ENCODE measurements around the gene CCDC117.
"Not testable (repeated sequence)": the region's sequence is repeated elsewhere in the genome, so short reads cannot be mapped to it uniquely, and the experiment has no call there.

Gene CCDC117

GRCh38 chr22:28772633-28773460 is at the start of gene CCDC117:
CCDC117 (plus strand) TSS chr22:28772695; CDS start chr22:28772850, 155 bp downstream.
- Histone ChIP-seq H3K4me1 (ENCODE audit: control insufficient read depth, insufficient read depth, low read length) (no peaks in the 10 kb centered on the region), H3K9ac (ENCODE audit: low read depth, low read length) (peak within 1 kb of the TSS; percentile 84), H3K4me3 (ENCODE audit: low read depth, low read length) (peak within 1 kb of the TSS; percentile 74), H3K9me3 (ENCODE audit: control insufficient read depth, insufficient read depth, low read length) (no peaks in the 10 kb centered on the region), H3K36me3 (ENCODE audit: control insufficient read depth, insufficient read depth, low read length) (peaks cover 9% of the 10 kb centered on the region), H3K27me3 (ENCODE audit: control insufficient read depth, insufficient read depth, low read length) (no peaks in the 10 kb centered on the region)

- H3K4me3 ChIP-seq (ENCODE audit: low read depth, low read length): no peak overlapping the region
- H3K4me1 ChIP-seq (ENCODE audit: control insufficient read depth, insufficient read depth, low read length): no peaks in the 10 kb centered on the region
- no peak overlapping the region for H3K9ac ChIP-seq (ENCODE audit: low read depth, low read length)
- H3K27me3 ChIP-seq (ENCODE audit: control insufficient read depth, insufficient read depth, low read length): no peaks in the 10 kb centered on the region
- H3K36me3 ChIP-seq (ENCODE audit: control insufficient read depth, insufficient read depth, low read length): peaks cover 12% of the 10 kb centered on the region
- H3K9me3 ChIP-seq (ENCODE audit: control insufficient read depth, insufficient read depth, low read length): no peaks in the 10 kb centered on the region
These were observed 44.5 kb upstream of the CCDC117 start for GRCh38 chr22:28728002-28728401.

- Histone ChIP-seq H3K27me3 (ENCODE audit: control insufficient read depth, insufficient read depth, low read length) (no peaks in the 10 kb centered on the region), H3K4me1 (ENCODE audit: control insufficient read depth, insufficient read depth, low read length) (no peaks in the 10 kb centered on the region), H3K9ac (ENCODE audit: low read depth, low read length) (no peak overlapping the region), H3K36me3 (ENCODE audit: control insufficient read depth, insufficient read depth, low read length) (peaks cover 10% of the 10 kb centered on the region), H3K4me3 (ENCODE audit: low read depth, low read length) (no peak overlapping the region), H3K9me3 (ENCODE audit: control insufficient read depth, insufficient read depth, low read length) (no peaks in the 10 kb centered on the region)
These were observed 43.7 kb upstream of the CCDC117 start for GRCh38 chr22:28728621-28729313.

- H3K4me1 ChIP-seq (ENCODE audit: control insufficient read depth, insufficient read depth, low read length): peaks cover 7% of the 10 kb centered on the region
- no peaks in the 10 kb centered on the region for H3K9me3 ChIP-seq (ENCODE audit: control insufficient read depth, insufficient read depth, low read length)
- H3K36me3 ChIP-seq (ENCODE audit: control insufficient read depth, insufficient read depth, low read length): peaks cover 9% of the 10 kb centered on the region
- H3K27me3 ChIP-seq (ENCODE audit: control insufficient read depth, insufficient read depth, low read length): no peaks in the 10 kb centered on the region
- H3K9ac ChIP-seq (ENCODE audit: low read depth, low read length): no peak overlapping the region
- H3K4me3 ChIP-seq (ENCODE audit: low read depth, low read length): no peak overlapping the region
These were observed 42.3 kb upstream of the CCDC117 start for GRCh38 chr22:28730179-28730578.

DNA sequence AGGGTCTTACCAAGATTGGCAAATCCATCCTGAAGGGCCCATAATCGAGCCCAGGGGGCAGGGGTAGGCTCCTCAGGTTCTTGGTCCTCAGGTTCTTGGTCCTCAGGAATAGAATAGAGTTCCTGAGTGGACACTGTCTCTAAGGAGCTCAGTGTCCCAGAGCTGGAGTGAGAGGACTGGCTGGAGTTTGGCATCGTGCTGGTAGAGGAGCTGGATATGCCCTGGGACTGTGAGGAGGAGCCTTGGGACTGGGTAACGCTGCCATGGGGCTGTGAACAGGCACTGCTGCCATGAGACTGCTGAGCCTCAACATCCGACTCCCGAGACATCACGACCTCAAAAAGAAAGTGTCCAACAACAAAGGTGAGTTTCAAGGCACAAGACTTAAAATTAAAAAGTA is 38.1 kb upstream of the CCDC117 start:
- no peak overlapping the region for H3K4me3 ChIP-seq (ENCODE audit: low read depth, low read length)
- no peaks in the 10 kb centered on the region for H3K36me3 ChIP-seq (ENCODE audit: control insufficient read depth, insufficient read depth, low read length)
- H3K9me3 ChIP-seq (ENCODE audit: control insufficient read depth, insufficient read depth, low read length): no peaks in the 10 kb centered on the region
- H3K4me1 ChIP-seq (ENCODE audit: control insufficient read depth, insufficient read depth, low read length): peaks cover 19% of the 10 kb centered on the region
- H3K9ac ChIP-seq (ENCODE audit: low read depth, low read length): no peak overlapping the region
- H3K27me3 ChIP-seq (ENCODE audit: control insufficient read depth, insufficient read depth, low read length): no peaks in the 10 kb centered on the region

- H3K9ac ChIP-seq (ENCODE audit: low read depth, low read length): peak overlapping the region; percentile 70
- peaks cover 19% of the 10 kb centered on the region for H3K4me1 ChIP-seq (ENCODE audit: control insufficient read depth, insufficient read depth, low read length)
- H3K4me3 ChIP-seq (ENCODE audit: low read depth, low read length): no peak overlapping the region
- no peaks in the 10 kb centered on the region for H3K36me3 ChIP-seq (ENCODE audit: control insufficient read depth, insufficient read depth, low read length)
- no peaks in the 10 kb centered on the region for H3K27me3 ChIP-seq (ENCODE audit: control insufficient read depth, insufficient read depth, low read length)
- no peaks in the 10 kb centered on the region for H3K9me3 ChIP-seq (ENCODE audit: control insufficient read depth, insufficient read depth, low read length)
These were observed 36.0 kb upstream of the CCDC117 start for GRCh38 chr22:28736301-28737155.

- Histone ChIP-seq H3K27me3 (ENCODE audit: control insufficient read depth, insufficient read depth, low read length) (no peaks in the 10 kb centered on the region), H3K9ac (ENCODE audit: low read depth, low read length) (no peak overlapping the region), H3K4me3 (ENCODE audit: low read depth, low read length) (no peak overlapping the region), H3K36me3 (ENCODE audit: control insufficient read depth, insufficient read depth, low read length) (no peaks in the 10 kb centered on the region), H3K9me3 (ENCODE audit: control insufficient read depth, insufficient read depth, low read length) (no peaks in the 10 kb centered on the region), H3K4me1 (ENCODE audit: control insufficient read depth, insufficient read depth, low read length) (peaks cover 19% of the 10 kb centered on the region)
These were observed 34.8 kb upstream of the CCDC117 start for GRCh38 chr22:28737701-28738100.

DNA sequence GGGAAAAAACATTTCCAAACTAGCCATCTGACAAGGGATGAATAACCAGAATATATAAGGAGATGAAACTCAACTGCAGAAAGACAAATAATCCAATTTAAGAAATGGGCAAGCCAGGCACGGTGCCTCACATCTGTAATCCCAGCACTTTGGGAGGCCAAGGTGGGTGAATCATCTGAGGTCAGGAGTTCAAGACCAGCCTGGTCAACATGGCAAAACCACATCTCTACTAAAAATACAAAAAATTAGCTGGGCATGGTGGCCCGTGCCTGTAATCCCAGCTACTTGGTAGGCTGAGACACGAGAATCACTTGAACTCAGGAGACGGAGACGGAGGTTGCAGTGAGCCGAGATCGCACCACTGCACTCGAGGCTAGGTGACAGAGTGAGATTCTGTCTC is 33.6 kb upstream of the CCDC117 start:
- not testable (repeated sequence) for H3K36me3 ChIP-seq (ENCODE audit: control insufficient read depth, insufficient read depth, low read length); H3K9me3 ChIP-seq (ENCODE audit: control insufficient read depth, insufficient read depth, low read length); H3K9ac ChIP-seq (ENCODE audit: low read depth, low read length); H3K27me3 ChIP-seq (ENCODE audit: control insufficient read depth, insufficient read depth, low read length); H3K4me3 ChIP-seq (ENCODE audit: low read depth, low read length)
- H3K4me1 ChIP-seq (ENCODE audit: control insufficient read depth, insufficient read depth, low read length): peaks cover 22% of the 10 kb centered on the region

DNA sequence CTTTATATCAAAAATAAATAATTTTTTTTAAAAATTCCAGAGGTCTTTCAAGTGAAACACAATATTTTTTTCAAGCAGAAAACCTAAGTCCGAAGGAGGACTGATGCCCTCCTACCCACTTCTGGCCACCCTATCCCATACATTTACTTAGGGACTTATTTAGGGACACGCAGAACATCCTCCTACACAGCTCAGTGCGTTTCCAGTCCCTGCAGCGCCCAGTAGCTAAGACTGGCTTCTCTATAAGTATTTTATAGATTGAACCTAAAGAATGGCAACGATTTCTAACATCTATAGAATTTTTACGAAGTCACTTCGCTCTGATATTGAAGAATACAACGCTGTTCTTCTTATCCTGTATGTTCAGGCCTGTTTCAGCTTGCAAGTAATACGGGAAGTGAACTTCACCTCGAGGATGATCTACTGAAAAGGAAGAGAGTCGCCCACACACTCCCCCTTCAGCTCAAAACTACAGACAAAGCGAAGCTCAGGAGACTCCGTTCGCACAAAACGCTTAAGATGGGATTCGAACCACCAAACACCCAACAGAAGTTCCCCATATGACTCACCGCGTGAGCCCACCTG is 31.2 kb upstream of the CCDC117 start:
- no peaks in the 10 kb centered on the region for H3K27me3 ChIP-seq (ENCODE audit: control insufficient read depth, insufficient read depth, low read length)
- no peaks in the 10 kb centered on the region for H3K9me3 ChIP-seq (ENCODE audit: control insufficient read depth, insufficient read depth, low read length)
- H3K36me3 ChIP-seq (ENCODE audit: control insufficient read depth, insufficient read depth, low read length): peaks cover 17% of the 10 kb centered on the region
- H3K4me1 ChIP-seq (ENCODE audit: control insufficient read depth, insufficient read depth, low read length): peaks cover 9% of the 10 kb centered on the region
- peak overlapping the region; percentile 70 for H3K9ac ChIP-seq (ENCODE audit: low read depth, low read length)
- H3K4me3 ChIP-seq (ENCODE audit: low read depth, low read length): peak overlapping the region; percentile 97

DNA sequence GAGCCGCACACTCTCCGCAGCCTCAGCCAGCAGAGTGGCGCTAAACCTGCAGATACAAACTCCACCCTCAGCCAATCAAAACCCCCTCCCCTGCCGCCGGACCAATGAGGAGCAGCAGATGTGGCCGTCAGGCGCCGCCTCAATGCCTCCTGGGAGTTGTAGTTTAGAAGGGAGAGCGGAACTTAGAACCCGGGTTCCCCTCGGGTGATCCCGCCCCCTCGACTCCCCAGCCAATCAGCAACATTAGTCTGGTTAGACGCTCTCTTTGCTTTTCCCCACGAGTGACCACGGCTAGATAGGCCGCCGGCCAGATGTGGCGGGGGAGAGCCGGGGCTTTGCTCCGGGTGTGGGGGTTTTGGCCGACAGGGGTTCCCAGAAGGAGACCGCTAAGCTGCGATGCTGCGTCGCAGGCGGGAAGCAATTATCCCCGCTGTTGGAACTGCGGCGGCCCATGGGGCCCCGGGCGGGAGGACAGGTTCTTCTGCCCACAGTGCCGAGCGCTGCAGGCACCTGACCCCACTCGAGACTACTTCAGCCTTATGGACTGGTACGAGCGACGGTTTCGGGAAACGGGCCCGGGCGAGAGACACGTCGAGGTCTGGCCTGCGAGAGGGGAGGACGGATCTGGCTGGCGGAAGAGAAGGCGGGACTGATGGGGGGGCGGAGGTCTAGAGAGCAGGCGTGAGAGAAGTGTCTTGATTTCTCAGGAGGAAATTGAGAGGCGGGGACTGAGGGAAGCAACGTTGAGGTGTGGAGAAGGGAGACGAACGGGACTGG is 30.5 kb upstream of the CCDC117 start, which contains the start of the genes CHEK2 and HSCB:
CHEK2 (minus strand) TSS at position 36 of the 777 bp plus-strand sequence. CDS start 7,099 bp downstream, outside the sequence.
HSCB (plus strand) TSS at position 255 of the 777 bp plus-strand sequence; CDS start at position 312, 57 bp downstream.
- H3K9ac ChIP-seq (ENCODE audit: low read depth, low read length): peak within 1 kb of the TSS; percentile 94
- H3K36me3 ChIP-seq (ENCODE audit: control insufficient read depth, insufficient read depth, low read length): peaks cover 21% of the 10 kb centered on the region
- peaks cover 6% of the 10 kb centered on the region for H3K4me1 ChIP-seq (ENCODE audit: control insufficient read depth, insufficient read depth, low read length)
- H3K9me3 ChIP-seq (ENCODE audit: control insufficient read depth, insufficient read depth, low read length): no peaks in the 10 kb centered on the region
- H3K4me3 ChIP-seq (ENCODE audit: low read depth, low read length): peak within 1 kb of the TSS; percentile 97
- H3K27me3 ChIP-seq (ENCODE audit: control insufficient read depth, insufficient read depth, low read length): no peaks in the 10 kb centered on the region
